HL-60 (cell line): ENCODE results near the gene STYK1.

Source experiments
- CTCF ChIP-seq: IDR thresholded peaks from one replicate; pipeline ENCODE4 v1.5.1; 2011; ENCODE audit warnings: low read length, control low read depth, inconsistent platforms; ENCODE audit not compliant: insufficient read depth
- GABPA ChIP-seq: IDR thresholded peaks from 2 replicates; pipeline ENCODE4 v1.6.1; 2012; ENCODE audit warnings: low read depth
- POLR2AphosphoS5 ChIP-seq: IDR thresholded peaks from 2 replicates; pipeline ENCODE4 v1.6.1; 2012; ENCODE audit warnings: low read depth
- REST ChIP-seq: IDR thresholded peaks from 2 replicates; pipeline ENCODE4 v1.6.1; 2012; ENCODE audit warnings: low read depth; ENCODE audit not compliant: insufficient replicate concordance
- SPI1 ChIP-seq: IDR thresholded peaks from 2 replicates; pipeline ENCODE4 v1.6.1; 2012; ENCODE audit warnings: low read depth, mild to moderate bottlenecking, borderline replicate concordance

- no peak for TF ChIP-seq CTCF
- no peak for TF ChIP-seq REST
- no peak for TF ChIP-seq POLR2AphosphoS5
- TF ChIP-seq GABPA, result no peak
- TF ChIP-seq SPI1, result no peak
These were observed 31.8 kb upstream of the STYK1 start for GRCh38 chr12:10705655-10706054.
